Uterus (tissue), 2 donors: ENCODE data around the gene GSE1.

Experiments
- POLR2A ChIP-seq, 2 donors: fragments of 450-650 bp; IDR thresholded peaks; one replicate each; pipeline ENCODE4 v1.6.1; 2016; ENCODE audit warnings: antibody characterized with exemption in 2 of 2, mild to moderate bottlenecking in 1 of 2, moderate library complexity in 1 of 2
- TF ChIP-seq, protein P1 (sequence below), 4 experiments: fragments of 200-600 bp in 2 of 4; fragments of 450-650 bp in 2 of 4; sonication (generic) in 2 of 4; IDR thresholded peaks; one replicate each; pipeline ENCODE4 v1.5.1; 2016 to 2019; ENCODE audit warnings: antibody characterized with exemption in 4 of 4, mild to moderate bottlenecking in 2 of 4, moderate library complexity in 1 of 4

DNA sequence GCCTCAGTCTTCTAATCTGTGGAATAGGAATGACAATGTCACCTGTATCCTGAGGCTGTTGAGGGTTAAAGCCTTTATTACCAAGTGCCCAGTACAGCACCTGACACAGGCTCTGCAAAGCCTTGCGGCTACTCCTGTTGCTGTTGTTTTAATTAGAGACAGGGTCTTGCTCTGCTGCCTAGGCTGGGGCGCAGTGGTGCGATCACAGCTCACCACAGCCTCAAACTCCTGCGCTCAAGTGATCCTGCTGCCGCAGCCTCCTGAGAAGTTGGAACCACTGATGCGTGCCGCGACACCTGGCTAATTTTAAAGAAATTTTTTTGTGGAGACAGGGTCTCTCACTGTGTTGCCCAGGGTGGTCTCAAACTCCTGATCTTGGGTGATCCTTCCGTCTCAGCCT is 5.4 kb downstream of the GSE1 start:
- TF ChIP-seq, protein P1, sequence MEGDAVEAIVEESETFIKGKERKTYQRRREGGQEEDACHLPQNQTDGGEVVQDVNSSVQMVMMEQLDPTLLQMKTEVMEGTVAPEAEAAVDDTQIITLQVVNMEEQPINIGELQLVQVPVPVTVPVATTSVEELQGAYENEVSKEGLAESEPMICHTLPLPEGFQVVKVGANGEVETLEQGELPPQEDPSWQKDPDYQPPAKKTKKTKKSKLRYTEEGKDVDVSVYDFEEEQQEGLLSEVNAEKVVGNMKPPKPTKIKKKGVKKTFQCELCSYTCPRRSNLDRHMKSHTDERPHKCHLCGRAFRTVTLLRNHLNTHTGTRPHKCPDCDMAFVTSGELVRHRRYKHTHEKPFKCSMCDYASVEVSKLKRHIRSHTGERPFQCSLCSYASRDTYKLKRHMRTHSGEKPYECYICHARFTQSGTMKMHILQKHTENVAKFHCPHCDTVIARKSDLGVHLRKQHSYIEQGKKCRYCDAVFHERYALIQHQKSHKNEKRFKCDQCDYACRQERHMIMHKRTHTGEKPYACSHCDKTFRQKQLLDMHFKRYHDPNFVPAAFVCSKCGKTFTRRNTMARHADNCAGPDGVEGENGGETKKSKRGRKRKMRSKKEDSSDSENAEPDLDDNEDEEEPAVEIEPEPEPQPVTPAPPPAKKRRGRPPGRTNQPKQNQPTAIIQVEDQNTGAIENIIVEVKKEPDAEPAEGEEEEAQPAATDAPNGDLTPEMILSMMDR (IDR thresholded peaks at IDR 0.05) = no peak
- no peak for TF ChIP-seq POLR2A (IDR thresholded peaks at IDR 0.05)
